Dedifferentiated amniotic fluid mesenchymal stem cell (primary cell): ENCODE data around the gene LRGUK.
"Not testable (repeated sequence)": the region's sequence is repeated elsewhere in the genome, so short reads cannot be mapped to it uniquely, and the experiment has no call there.

ENCODE experiments used
- DNase-seq: peaks from one replicate; pipeline ENCODE4 v3.0.0-alpha.2; 2016; ENCODE audit errors: extremely low spot score

LRGUK gene

GRCh38 chr7:134246347-134246746, 119.2 kb downstream of the LRGUK start:
- DNase-seq: no peak

GRCh38 chr7:134246761-134247160, 119.6 kb downstream of the LRGUK start:
- no peak for DNase-seq

DNA sequence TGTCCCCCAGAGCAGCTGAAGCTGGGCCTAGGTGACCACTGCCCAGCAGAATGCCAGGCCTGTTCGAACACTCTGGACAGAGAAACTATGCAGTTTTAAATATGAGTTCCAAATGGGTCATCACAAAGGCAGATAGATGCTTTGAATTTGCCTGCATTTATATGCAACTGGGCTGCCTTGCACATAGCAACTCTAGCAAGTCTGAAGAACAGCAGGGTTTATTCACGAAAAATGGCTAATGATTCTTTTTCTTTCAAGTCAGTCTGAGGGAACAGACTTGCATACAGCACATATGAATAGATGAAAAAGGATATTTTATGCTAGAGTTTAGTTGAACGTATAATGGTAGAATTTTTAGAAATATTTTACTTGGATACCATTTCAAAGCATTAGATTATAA, 121.1 kb downstream of the LRGUK start:
- DNase-seq: no peak

- no peak for DNase-seq
These were observed 127.2 kb downstream of the LRGUK start for GRCh38 chr7:134254311-134254710.

DNA sequence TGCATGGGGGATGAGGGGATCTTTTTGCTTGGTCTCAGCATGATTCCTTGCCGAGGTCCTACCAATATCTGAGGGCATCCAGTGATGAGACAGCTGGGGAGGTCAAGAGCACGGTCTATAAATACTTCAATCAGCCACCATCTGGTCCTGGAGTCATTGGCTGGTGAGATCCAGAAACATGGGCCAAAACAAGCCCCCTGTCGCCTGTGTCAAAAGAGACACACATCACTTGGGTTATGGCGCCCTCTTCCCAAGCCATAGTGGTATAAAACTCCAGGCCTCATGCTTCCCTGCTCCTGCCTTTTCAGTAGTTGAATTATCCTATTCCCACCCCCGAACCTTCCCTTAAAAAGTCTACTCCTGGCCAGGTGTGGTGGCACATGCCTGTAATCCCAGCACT, 128.7 kb downstream of the LRGUK start:
- DNase-seq: no peak

- DNase-seq: no peak
These were observed 135.2 kb downstream of the LRGUK start for GRCh38 chr7:134262322-134262721.

- DNase-seq: no peak
These were observed 149.8 kb downstream of the LRGUK start for GRCh38 chr7:134276951-134277350.

- DNase-seq: no peak
These were observed 151.5 kb downstream of the LRGUK start for GRCh38 chr7:134278502-134279153.

DNA sequence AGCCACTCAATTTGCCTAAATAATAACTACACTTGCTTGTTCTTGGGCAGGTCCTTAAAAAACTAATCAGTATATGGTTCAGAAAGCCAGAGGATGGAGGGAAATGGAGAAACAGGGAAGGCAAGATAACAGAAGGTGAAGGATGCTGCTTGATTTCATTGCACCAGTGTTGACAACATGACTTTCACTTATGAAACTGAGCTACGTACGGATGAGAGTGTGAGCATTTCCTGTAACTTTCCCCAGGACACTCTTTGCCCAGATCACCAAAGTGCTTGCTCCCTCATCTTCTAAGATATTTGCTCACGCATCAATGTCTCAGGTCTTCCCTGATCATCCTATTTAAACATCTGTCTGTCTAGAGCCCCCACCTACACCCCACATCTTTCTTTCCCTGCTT, 152.2 kb downstream of the LRGUK start:
- no peak for DNase-seq

DNA sequence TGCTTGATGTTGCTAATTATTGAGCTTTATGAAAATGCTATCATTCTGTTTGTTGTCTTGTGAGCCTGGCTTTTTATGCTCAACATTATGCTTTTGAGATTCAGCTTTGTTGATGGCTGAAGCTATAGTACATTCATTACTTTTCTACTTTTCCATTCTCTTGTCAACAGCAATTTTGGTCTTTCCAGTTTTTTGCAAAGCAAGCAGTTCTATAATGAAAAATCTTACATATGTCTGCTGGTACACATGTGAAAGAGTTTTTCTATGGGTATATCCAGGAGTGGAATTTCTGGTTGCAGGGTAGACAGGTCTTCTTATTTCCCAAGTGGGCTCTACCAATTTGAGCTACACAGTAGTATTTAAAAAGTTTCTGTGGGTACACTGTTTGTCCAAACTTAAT, 152.8 kb downstream of the LRGUK start:
- no peak for DNase-seq

DNA sequence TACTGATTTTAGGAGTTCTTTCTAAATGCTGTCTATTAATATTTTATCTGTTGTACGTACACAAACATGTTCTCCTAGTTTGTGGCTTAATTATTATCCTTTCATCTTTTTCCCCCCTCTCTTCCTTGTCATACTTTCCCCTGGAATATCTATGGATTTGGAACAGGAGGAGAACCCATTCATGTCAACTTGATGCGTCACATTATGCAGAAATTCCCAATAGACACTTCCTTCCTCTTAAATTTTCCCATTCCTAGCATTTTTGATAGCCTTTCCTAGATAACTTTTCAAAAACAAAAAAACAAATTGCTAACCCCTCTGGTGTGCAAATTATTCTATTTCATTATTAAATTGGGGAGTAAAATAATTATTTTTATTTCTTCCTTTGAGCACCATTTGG, 153.4 kb downstream of the LRGUK start:
- no peak for DNase-seq

- no peak for DNase-seq
These were observed 156.9 kb downstream of the LRGUK start for GRCh38 chr7:134284011-134284410.

DNA sequence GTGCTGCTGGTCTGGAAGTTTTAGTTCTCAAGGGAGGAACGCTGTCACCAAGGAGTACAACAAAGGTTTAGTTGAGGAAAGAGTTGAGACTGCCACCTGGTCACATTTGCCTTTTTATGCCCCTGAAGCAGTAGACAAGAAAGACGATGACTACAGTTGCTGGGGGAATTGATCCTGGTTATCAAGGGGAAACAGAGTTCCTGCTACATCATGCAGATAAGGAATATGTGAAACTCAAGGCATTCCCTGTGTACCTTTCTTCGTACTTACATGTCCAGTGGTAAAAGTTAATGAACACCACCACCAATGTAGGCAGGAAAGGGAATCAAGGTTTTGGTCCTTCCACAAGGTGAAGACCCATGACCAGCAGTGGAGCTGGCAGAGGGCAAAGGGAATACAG, 157.8 kb downstream of the LRGUK start:
- DNase-seq: no peak

- no peak for DNase-seq
These were observed 160.9 kb downstream of the LRGUK start for GRCh38 chr7:134287916-134288659.

DNA sequence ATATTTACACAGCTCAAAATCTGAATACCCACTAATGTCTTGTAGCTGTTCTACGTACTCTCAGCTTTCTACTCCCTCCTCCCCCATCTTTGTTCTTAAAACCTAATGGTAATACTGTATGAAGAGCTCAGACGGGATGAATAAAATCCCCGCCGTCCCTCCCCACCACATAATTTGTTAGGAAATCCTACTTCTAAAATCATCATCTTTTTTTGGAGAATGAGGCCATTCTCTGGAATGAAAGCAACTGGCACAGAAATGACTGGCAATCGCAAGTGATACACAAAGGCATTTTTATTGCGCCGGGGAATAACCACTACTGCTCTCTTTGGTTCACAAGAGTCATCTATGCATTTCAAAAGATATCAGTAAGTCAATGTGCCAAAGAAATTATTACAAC, 162.3 kb downstream of the LRGUK start:
- DNase-seq: no peak

DNA sequence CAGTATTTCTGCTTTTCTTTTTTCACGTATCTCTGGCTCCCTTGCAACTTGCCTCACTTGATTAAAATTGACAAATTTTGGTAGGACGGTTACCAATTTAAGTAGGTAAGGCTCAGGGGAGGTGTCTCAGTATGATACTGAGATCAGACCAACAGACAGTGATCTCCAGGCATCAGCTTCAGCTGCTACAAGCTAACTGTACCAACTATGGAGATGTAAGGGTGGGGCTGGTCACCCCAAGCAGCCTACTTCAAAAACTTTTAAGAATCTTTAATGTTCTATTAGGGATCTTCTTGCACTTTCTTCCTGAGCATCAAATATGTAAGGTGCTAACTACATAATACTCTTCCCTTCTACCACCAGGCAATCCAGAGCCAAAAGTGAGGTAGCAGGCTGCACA, 162.7 kb downstream of the LRGUK start:
- DNase-seq: no peak

GRCh38 chr7:134290286-134290685, 163.1 kb downstream of the LRGUK start:
- DNase-seq: no peak

DNA sequence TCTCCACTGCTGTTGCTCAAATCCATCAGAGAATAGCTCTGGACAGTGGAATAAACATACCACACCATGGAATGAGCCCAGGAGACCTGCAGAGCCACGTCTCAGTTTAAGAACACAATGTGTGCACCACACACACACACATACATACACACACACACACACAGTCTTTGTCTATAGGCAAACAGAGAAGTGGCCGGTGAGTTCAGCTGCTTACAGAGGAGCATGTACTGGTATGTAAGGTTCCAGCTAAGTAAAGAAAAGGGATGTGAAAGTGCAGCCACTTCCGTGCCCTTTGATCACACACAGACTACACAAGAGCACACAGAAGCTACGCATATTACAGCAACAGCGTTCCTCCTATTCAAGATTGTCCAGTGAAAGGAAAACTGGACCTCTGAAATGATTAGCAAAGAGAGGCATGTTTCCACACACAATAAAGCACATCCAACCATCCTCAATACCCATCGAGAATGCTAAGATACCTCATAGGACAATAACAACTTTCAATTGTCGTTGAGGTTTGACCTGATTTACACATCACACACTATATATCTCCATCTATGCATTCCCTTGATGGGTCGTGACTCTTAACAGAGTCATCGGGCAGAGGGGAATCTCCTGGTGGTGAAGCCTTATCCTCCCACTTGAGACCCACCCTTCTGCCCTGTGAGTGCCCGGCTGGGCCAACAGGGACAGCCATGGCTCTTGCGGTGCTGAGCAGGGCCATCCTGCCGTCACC, 166.0 kb downstream of the LRGUK start:
- DNase-seq: no peak

DNA sequence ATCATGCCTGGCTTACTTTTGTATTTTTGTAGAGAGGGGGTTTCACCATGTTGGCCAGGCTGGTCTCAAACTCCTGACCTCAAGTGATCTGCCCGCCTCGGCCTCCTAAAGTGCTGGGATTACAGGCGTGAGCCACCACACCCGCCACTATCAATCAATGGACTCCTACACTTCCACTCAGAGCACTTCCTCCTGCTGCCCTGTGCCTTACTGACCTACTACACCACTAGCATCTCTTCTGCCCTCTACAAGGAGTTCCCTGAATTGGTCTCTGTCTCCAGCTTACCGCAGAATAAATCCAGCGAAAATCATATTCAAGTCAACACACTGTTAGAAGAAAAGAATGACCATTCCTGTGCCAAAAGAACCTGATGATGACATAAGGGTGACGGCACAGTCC, 168.8 kb downstream of the LRGUK start:
- not testable (repeated sequence) for DNase-seq

DNA sequence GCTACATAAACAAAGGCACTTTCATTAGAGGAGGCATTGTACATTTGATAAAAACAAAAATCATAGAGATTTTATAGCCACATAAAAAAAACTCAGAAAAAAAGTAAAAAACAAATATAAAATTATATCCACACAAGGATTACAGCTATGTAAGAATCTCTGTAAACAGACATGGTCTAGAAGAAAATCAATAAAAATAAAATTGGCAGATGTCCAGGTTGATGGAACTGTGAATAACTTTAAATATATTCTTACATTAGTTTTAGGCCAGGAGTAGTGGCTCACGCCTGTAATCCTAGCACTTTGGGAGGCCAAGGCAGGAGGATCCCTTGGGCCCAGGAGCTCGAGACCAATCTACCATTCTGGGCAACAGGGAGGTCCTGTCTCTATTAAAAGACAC, 170.3 kb downstream of the LRGUK start:
- no peak for DNase-seq

DNA sequence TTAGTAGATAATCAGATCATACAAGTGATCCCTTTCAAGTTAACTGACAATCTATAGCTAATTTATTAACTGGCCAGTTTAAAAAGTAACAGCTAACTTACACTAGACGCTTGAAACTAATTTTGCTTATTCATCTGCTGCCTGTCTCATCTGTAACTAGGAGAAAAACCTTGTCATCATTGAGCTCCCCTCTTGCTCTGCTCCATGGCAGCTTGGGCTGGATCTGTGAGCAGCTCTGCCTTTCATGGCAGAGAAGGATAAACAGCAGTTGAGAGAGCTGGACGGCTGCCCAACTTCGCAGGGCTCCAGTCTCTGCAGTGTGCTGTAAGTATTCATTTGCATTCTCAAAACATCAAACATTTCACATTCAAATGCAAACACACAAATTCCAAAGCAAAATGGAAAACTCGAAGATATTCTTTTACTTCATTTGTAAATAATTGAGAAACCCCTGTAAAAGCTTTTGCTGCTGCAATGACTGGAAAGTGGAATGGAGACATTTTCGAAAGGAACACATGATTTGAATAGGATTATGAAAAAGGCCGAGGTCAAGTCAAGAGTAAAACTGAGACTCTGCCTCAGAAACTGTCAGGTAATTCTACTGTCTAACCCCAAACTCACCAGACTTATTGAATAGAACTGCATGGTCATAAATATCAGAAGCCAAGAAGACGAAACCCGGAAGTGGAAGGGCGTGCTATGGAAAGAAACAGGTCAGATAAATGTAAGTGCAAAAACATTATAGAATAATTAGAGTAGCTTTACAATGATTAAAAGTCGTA, 172.0 kb downstream of the LRGUK start:
- peak; percentile 29 for DNase-seq

GRCh38 chr7:134300988-134301387, 173.8 kb downstream of the LRGUK start:
- no peak for DNase-seq
